ENCODE results near the gene MON1B. TPM values are rescaled to one million over a fixed set of nuclear protein-coding genes. Genes with fewer than 3 reads are reported as not detected.
"Not testable (repeated sequence)": the region's sequence is repeated elsewhere in the genome, so short reads cannot be mapped to it uniquely, and the experiment has no call there.

Gene MON1B
- total and polyA plus RNA-seq, 9 of the 15 experiments (the other 6 are each of a cell fraction or from before 2014, with no cell fraction given): 5.0 to 66.0 (median 12.6) TPM

- ATAC-seq: no peak
- Histone ChIP-seq H3K27me3 (ENCODE audit: control insufficient read depth in 2 of 2, insufficient read depth in 2 of 2, low read length in 2 of 2) (peaks cover 0 to 4% of the 10 kb centered on the region in 2 experiments; a peak in 1 of 5 replicates), H3K79me2 (ENCODE audit: control insufficient read depth, insufficient read depth, low read length) (no peaks in the 10 kb centered on the region), H3K9me3 (replicated peaks; ENCODE audit: control insufficient read depth, insufficient read depth, low read depth, low read length) (no peaks in the 10 kb centered on the region), H3K4me1 (replicated peaks in 1 of 2; ENCODE audit: control insufficient read depth in 2 of 2, insufficient read depth in 2 of 2, low read length in 2 of 2) (no peaks in the 10 kb centered on the region), H3K27ac (ENCODE audit: extremely low read depth, low read depth, low read length) (no peak overlapping the region), H2AFZ (ENCODE audit: low read depth, low read length) (no peak overlapping the region), H3K4me3 (no peak overlapping the region), H3K9me1 (ENCODE audit: control insufficient read depth, insufficient read depth, low read length) (no peaks in the 10 kb centered on the region), H3K4me2 (ENCODE audit: insufficient read depth, low read length) (no peak overlapping the region), H3K9ac (ENCODE audit: insufficient read depth in 1 of 2, low read depth in 2 of 2, low read length in 2 of 2) (no peak overlapping the region), H3K36me3 (ENCODE audit: control insufficient read depth, insufficient read depth, low read length) (no peaks in the 10 kb centered on the region), H4K20me1 (replicated peaks; ENCODE audit: control insufficient read depth, insufficient read depth, low read length) (no peaks in the 10 kb centered on the region)
- DNase-seq (ENCODE audit: extremely low read depth in 1 of 4, low spot score in 3 of 4): no peak
- CTCF ChIA-PET (ENCODE audit: low intra/inter-chr PET ratio): no interaction called here
- POLR2A ChIA-PET: no interaction called here
- no TSS peak for BruUV-seq (replicated peaks)
- intact Hi-C loops (cut with micrococcal nuclease): loop anchor here (10.0 kb wide), 1 partner anchor 500 kb away; no protein-coding TSS in a partner anchor
- WGBS (ENCODE audit: insufficient coverage, low coverage, missing lambda C conversion rate): 0% methylated on average over 2 of the region's 2 CpGs
- in situ Hi-C loops (cut with MboI): loop anchor here (25.0 kb wide), 1 partner anchor 503 kb away; no protein-coding TSS in a partner anchor
- TF ChIP-seq PHB (CRISPR knock-in tag; IDR thresholded peaks at IDR 0.05): no peak
- no peak for TF ChIP-seq ARID1B (IDR thresholded peaks at IDR 0.05)
- no peak for TF ChIP-seq CHD4 (IDR thresholded peaks at IDR 0.05; ENCODE audit: insufficient read depth, insufficient replicate concordance, low read depth, low read length, poor library complexity, severe bottlenecking)
- no peak for TF ChIP-seq PKNOX1 (IDR thresholded peaks at IDR 0.05)
- TF ChIP-seq ZNF12 (CRISPR knock-in tag; IDR thresholded peaks at IDR 0.05): no peak
- no peak for TF ChIP-seq COPS2 (conservative IDR thresholded peaks at IDR 0.05)
- TF ChIP-seq MTA2 (IDR thresholded peaks at IDR 0.05; ENCODE audit: low read depth): no peak
- no peak for FAIRE-seq
Observed at GRCh38 chr16:77165006-77165405, 26.0 kb upstream of the MON1B start.

GRCh38 chr16:77165536-77166236 lies 25.3 kb upstream of the MON1B start:
- ATAC-seq; H3K4me1 ChIP-seq (replicated peaks in 1 of 2; ENCODE audit: control insufficient read depth in 2 of 2, insufficient read depth in 2 of 2, low read length in 2 of 2); H3K4me3 ChIP-seq; H3K4me2 ChIP-seq (ENCODE audit: insufficient read depth, low read length); H3K27me3 ChIP-seq (ENCODE audit: control insufficient read depth in 2 of 2, insufficient read depth in 2 of 2, low read length in 2 of 2); CTCF ChIA-PET (ENCODE audit: low intra/inter-chr PET ratio); H4K20me1 ChIP-seq (replicated peaks; ENCODE audit: control insufficient read depth, insufficient read depth, low read length); H3K27ac ChIP-seq (ENCODE audit: extremely low read depth, low read depth, low read length); H3K36me3 ChIP-seq (ENCODE audit: control insufficient read depth, insufficient read depth, low read length); H3K9me3 ChIP-seq (replicated peaks; ENCODE audit: control insufficient read depth, insufficient read depth, low read depth, low read length); DNase-seq (ENCODE audit: extremely low read depth in 1 of 4, low spot score in 3 of 4); BruUV-seq (replicated peaks); H3K79me2 ChIP-seq (ENCODE audit: control insufficient read depth, insufficient read depth, low read length); H3K9ac ChIP-seq (ENCODE audit: insufficient read depth in 1 of 2, low read depth in 2 of 2, low read length in 2 of 2); H2AFZ ChIP-seq (ENCODE audit: low read depth, low read length); FAIRE-seq; H3K9me1 ChIP-seq (ENCODE audit: control insufficient read depth, insufficient read depth, low read length): not testable (repeated sequence)
- 2% methylated on average over 9 of the region's 9 CpGs for WGBS (ENCODE audit: insufficient coverage, low coverage, missing lambda C conversion rate)
- POLR2A ChIA-PET: interaction anchor here (0.6 kb wide), 1 partner anchor 767 kb away, joined by 3 read pairs; no protein-coding TSS in a partner anchor
- in situ Hi-C loops (cut with MboI): loop anchor here (25.0 kb wide), 1 partner anchor 503 kb away; no protein-coding TSS in a partner anchor
- intact Hi-C loops (cut with micrococcal nuclease): loop anchor here (10.0 kb wide), 1 partner anchor 501 kb away; no protein-coding TSS in a partner anchor

All from K562 (cell line).